ENCODE measurements around the gene EFCAB10.
A peak's percentile ranks its signal among the peaks of the same experiment; 100 is the strongest.
"Not testable (repeated sequence)": the region's sequence is repeated elsewhere in the genome, so short reads cannot be mapped to it uniquely, and the experiment has no call there.

The EFCAB10 gene

GRCh38 chr7:105599080-105599479, 17.8 kb upstream of the EFCAB10 start:
- not testable (repeated sequence) for DNase-seq (ENCODE audit: low read depth)

GRCh38 chr7:105596866-105597265, 15.6 kb upstream of the EFCAB10 start:
- DNase-seq (ENCODE audit: low read depth): no peak

GRCh38 chr7:105594034-105594433, 12.7 kb upstream of the EFCAB10 start:
- no peak for DNase-seq (ENCODE audit: low read depth)

- no peak for DNase-seq (ENCODE audit: low read depth)
These were observed 10.2 kb upstream of the EFCAB10 start for GRCh38 chr7:105591522-105591921.

GRCh38 chr7:105590793-105591192, 9.5 kb upstream of the EFCAB10 start:
- no peak for DNase-seq (ENCODE audit: low read depth)

GRCh38 chr7:105589356-105590077, 8.2 kb upstream of the EFCAB10 start:
- DNase-seq (ENCODE audit: low read depth): peak; percentile 95

- no peak for DNase-seq (ENCODE audit: low read depth)
These were observed 6.8 kb upstream of the EFCAB10 start for GRCh38 chr7:105587909-105588635.

GRCh38 chr7:105585850-105586500, 4.7 kb upstream of the EFCAB10 start:
- no peak for DNase-seq (ENCODE audit: low read depth)

- no peak for DNase-seq (ENCODE audit: low read depth)
These were observed 2.9 kb upstream of the EFCAB10 start for GRCh38 chr7:105584165-105584564.

- DNase-seq (ENCODE audit: low read depth): no peak
These were observed 1.8 kb upstream of the EFCAB10 start for GRCh38 chr7:105583061-105583460.

GRCh38 chr7:105580022-105580740, 1.1 kb downstream of the EFCAB10 start:
- DNase-seq (ENCODE audit: low read depth): no peak

GRCh38 chr7:105578496-105578895, 2.8 kb downstream of the EFCAB10 start:
- peak; percentile 75 for DNase-seq (ENCODE audit: low read depth)

- DNase-seq (ENCODE audit: low read depth): peak; percentile 31
These were observed 4.0 kb downstream of the EFCAB10 start for GRCh38 chr7:105577251-105577650.

GRCh38 chr7:105571891-105572290, 9.4 kb downstream of the EFCAB10 start:
- no peak for DNase-seq (ENCODE audit: low read depth)

- DNase-seq (ENCODE audit: low read depth): no peak
These were observed 13.5 kb downstream of the EFCAB10 start for GRCh38 chr7:105567821-105568220.

GRCh38 chr7:105567024-105567423, 14.3 kb downstream of the EFCAB10 start:
- DNase-seq (ENCODE audit: low read depth): no peak

GRCh38 chr7:105565190-105565589, 16.1 kb downstream of the EFCAB10 start:
- no peak for DNase-seq (ENCODE audit: low read depth)

GRCh38 chr7:105559926-105560325, 21.4 kb downstream of the EFCAB10 start:
- DNase-seq (ENCODE audit: low read depth): no peak

- DNase-seq (ENCODE audit: low read depth): no peak
These were observed 43.0 kb downstream of the EFCAB10 start for GRCh38 chr7:105538339-105538738.

GRCh38 chr7:105532709-105533460, 48.4 kb downstream of the EFCAB10 start:
- DNase-seq (ENCODE audit: low read depth): no peak

- DNase-seq (ENCODE audit: low read depth): peak; percentile 90
These were observed 49.3 kb downstream of the EFCAB10 start, which contains the start of gene RINT1 for GRCh38 chr7:105531792-105532671. Gene RINT1, plus strand, starts transcription at chr7:105532201. Its CDS starts 115 bp downstream, at chr7:105532316.

All from fibroblast of gingiva (primary cell).